Measurements from ENCODE around the gene HIPK4.
"Not testable (repeated sequence)": the region's sequence is repeated elsewhere in the genome, so short reads cannot be mapped to it uniquely, and the experiment has no call there.

The HIPK4 gene

DNA sequence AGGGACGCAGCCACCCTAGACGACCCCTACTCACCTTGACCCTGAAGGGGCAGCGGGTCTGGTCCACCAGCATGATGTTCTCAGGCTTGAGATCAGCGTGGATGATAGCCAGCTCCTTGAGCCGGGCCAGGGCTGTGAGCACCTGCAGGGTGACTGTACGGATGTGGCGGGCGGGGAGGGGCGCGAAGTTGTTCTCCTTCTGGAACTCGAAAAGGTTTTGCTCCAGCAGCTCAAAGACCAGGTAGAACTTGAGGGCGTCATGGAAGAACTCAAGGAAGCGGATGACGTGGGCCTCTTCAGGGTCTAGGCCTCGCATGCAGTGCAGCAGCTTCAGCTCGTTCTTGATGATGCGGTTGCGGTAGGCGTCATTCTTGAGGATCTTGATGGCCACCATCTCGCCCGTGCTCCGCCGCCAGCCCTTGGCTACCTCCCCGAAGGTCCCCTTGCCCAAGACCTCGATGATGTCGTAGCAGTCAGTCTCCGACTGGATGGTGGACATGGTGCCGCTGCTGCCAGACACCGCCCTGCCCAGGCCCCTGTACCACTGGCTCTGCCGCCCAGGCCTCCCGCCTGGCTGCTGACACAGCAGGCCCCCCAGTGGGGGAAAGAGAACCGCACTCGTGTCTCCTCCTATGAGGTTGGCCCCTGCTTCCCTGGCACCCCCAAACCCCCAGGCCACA, 437 bp downstream of the HIPK4 start:
- no peak for DNase-seq

DNA sequence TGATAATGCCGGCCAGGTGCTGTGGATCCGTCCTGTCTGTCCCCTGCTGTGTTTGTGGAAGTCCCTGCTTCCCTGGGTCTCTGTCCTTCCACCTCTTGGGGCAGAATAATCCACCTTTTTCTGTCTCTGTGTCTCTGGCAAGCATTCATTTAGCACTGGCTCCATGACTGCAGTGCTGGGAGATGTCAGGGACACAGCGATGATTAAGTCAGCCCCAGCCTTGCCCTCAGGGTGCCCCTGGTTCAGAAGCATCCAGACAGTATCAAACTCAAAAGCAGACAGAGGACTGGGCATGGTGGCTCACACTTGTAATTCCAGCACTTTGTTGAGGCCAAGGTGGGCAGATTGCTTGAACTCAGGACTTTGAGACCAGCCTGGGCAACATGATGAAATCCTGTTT, 1.5 kb downstream of the HIPK4 start:
- DNase-seq = no peak

DNA sequence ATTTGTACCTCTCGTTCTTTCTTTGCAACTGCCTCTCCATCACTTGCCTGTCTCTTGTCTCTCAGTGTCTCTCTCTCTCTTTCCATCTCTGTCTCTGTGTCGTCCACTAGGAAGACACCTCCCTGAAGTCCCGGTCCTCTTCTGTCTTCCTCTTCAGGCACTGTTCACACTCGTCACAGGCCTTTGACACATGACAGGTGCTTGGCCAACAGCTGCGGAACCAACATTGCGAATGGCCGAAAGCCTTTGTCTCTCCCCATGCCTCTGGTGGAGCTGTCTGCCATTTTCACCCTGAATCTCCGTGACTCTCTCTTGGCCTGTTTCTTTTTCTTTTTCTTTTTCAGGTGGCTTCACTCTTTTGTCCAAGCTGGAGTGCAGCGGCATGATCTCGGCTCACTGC, 2.8 kb downstream of the HIPK4 start:
- no peak for DNase-seq

DNA sequence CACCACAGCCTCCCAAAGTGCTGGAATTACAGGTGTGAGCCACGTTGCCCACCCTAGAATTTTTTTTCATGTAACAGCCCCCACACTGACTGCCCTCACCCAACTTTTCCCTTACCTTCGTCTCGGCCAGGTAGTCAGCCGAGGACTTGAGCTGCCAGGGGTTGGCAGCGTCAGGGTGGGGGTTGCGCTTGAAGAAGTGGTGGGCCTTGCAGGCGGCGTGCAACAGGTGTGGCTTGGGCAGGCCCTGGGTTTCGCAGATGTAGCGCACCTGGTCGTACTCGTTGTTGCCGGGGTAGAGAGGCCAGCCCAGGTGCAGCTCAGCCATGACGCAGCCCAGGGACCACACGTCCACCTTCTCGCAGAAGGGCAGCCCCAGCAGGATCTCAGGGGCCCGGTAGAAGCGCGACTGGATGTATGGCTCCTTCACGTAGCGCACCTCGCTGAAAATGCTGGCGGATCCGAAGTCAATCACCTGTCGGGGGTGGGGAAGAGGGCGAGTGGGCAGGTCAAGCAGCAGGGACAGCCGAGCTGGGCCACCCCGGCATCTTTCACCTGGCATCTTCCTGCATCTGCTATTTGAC, 6.2 kb downstream of the HIPK4 start:
- no peak for DNase-seq

DNA sequence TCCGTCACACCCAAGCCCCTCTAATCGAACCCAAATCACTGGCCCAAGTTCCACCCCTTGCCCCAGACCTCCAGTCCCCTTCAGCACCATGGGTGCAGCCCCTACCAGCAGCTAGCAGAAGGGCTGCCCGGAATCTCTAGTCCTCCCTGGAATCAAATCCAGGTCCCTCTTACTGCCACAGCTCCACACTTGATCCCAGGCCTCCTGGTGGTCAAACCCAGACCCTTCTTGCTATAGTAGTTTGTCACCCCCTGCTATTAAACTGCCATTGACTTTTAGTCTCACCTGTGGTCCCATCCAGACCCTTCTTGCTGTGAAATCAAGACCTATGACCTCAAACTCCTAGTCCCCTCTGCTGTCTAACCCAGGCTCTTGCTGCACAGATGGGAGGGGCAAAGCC, 8.7 kb downstream of the HIPK4 start:
- DNase-seq = no peak

DNA sequence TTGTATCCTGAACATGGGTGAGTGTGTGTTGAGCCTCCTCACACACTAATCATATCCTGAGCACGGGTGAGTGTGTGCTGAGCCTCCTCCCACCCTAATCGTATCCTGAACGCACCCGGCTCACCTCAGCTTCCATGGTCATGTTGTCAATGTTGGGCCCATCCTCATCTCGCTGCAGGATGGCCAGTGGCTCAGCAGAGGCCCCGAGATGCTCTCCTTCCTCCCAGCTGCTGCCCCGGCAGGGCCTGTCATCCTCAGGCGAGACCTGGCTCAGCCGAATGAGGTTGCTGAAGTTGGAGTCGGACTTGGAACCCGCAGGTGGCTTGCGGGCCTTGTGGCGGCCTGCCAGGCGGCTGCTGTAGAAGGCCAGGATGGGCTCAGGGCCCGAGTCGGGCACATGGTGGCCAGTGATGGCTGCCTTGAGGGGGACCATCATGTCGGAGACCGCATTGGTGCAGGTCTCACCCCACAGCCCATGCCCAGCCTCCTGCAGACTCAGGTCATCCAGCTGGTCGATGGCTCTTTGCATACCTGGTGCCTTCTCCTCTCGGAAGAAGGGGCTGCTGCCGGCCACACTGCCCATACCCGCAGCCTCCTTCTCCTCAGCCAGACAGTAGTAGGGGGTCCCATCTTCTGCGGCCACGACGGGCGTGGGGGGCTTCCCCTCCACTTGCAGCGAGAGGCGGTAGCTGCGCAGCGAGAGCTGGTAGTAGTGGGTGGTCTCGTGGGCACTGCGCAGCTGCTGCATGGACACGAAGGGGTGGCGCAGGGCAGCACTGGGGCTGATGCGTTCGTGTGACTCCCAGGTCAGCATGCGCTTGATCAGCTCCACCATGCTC, 9.6 kb downstream of the HIPK4 start:
- no peak for DNase-seq

DNA sequence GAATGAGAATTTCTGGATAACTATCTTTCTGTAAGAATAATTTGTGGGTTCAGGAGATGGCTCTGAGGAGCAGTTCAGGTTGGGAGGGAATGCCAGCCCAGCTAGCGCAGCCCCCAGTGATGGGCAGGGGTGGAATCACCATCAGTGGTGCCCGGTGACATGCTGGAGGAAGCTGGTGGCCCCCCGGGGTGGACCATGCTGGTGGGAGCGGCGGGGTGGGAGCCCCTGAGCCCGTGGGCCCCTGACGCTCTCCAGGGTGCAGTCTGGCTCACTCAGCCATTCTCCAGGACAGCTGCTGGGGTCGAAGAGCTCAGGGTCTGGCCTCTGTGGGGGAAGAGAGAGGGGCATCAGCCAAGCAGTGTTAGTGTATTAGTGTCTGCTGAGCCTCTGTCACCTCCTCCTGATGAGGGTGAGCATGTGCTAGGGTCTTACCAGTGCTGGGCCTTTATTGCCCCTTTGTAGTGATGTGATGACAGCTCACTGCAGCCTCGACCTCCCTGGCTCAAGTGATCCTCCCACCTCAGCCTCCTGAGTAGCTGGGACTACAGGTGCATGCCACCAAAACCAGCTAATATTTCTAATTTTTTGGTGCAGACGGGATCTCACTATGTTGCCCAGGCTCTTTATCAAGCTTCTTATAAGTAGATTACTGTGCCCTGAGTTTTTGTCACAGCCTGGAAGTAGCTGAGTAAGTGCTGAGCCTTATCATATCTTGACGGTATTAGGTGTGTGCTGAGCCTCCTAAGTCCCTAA, 10.4 kb downstream of the HIPK4 start:
- no peak for DNase-seq

DNA sequence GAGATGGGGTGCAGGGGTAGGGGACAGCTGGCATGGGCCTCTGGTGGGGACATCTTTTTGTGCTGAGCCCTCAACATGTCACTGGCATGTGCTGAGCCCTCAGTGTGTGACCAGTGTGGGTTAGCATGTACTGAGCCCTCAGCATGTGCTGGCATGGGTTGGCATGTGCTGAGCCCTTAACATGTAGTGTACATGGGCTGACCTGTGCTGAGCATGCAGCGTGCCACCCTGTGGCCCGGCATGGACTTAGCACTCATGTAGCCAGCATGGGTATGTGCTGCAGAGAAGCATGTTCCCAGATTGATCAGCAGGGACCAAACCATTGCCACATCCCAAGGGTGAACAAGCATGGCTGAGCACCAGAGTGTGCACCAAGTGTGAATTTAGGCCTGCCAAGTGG, 11.5 kb downstream of the HIPK4 start:
- DNase-seq = no peak

DNA sequence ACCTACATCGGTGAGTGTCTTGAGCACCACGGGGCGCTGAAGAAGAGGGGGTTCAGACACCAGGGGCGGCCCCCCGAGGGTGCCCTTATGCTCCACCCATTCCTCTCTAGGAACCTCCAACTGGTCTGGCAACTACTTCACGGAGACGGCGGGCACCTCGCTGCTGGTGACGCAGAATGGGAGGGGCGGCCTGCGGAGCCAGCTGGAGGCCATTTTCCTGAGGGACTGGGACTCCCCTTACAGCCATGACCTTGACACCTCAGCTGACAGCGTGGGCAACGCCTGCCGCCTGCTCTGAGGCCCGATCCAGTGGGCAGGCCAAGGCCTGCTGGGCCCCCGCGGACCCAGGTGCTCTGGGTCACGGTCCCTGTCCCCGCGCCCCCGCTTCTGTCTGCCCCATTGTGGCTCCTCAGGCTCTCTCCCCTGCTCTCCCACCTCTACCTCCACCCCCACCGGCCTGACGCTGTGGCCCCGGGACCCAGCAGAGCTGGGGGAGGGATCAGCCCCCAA, 12.1 kb downstream of the HIPK4 start:
- no peak for DNase-seq

DNA sequence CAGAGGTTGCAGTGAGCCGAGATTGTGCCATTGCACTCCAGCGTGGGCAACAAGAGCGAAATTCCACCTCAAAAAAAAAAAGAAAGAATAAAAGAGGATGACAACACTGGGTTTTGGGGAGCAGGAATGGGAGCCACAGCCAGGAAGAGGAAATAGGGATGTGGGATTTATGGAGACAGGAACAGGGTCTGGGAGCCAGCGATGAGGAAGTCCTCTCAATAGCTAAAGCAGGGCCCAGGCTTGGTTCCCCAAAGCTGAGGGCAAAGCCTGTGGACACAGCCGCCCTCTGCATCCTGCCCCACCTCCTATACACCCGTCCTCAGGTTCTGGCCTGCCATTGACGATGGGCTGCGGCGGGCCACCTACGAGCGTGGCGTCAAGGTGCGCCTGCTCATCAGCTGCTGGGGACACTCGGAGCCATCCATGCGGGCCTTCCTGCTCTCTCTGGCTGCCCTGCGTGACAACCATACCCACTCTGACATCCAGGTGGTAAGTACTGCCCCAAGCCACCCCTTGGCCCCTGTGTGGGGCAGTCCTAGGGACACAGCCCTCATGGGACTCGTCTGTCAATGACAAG, 13.6 kb downstream of the HIPK4 start:
- DNase-seq = no peak

DNA sequence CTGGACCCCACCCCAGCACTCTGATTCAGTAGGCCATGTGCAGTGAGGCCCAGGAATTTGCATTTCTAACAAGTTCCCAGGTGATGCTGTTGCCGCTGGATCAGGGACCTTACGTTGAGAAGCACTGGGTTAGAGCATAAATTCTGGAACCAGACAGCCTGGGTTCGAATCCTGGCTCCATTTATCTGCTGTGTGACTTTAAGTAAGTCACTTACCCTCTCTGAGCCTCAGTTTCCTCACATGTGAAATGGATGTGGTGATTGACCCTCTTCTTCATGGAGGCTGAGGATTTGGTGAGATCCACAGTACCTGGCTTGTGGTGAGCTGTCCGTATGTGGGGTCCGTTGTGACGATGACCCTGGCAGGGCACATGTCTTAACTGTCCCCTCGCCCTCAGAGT, 15.9 kb downstream of the HIPK4 start:
- DNase-seq = no peak

DNA sequence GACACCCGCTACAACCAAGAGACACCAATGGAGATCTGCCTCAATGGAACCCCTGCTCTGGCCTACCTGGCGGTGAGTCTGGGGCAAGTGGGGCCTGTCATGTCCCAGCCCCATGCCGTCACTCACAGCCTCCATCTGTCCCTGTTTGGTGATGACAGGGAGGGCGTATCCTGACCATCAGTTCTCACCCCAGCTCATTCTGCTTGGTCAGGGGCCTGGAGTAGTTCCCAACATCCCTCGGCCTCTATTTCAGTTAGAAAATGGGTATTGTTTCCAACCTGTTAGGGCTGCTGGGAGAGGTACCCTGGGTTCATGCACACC, 18.2 kb downstream of the HIPK4 start:
- no peak for DNase-seq

DNA sequence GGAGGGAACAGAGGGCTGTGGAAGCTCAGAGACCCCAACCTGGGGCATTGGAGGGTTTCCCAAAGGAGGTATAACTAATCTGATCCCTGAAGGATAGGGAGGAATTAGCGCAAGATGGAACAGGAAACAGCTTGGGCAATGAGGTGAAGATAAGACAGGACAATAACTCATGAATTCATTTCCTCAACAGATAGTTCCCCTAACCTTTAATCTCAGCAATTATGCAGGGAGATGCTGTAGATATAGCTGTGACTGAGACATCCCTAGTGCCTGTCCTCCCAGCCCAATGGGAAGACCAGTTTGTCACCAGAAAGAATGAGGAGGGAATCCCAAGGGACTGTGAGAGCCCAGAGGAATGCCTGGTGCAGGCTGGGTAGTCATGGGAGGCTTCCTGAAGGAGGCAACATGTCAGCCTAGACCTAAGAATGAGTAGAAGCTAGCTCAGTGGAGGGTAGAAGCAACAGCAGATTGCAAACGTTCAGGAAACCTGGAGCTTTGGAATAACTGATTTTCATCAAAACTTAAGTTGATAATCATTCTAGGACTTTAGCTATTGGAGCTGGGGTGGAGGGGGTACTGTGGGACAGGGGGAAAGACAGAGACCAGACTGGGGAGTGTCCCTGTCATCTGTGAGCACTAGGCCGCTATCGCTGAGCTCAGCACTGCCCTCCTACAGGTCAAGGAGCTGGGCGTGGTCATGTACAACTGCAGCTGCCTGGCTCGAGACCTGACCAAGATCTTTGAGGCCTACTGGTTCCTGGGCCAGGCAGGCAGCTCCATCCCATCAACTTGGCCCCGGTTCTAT, 18.8 kb downstream of the HIPK4 start:
- DNase-seq = no peak

DNA sequence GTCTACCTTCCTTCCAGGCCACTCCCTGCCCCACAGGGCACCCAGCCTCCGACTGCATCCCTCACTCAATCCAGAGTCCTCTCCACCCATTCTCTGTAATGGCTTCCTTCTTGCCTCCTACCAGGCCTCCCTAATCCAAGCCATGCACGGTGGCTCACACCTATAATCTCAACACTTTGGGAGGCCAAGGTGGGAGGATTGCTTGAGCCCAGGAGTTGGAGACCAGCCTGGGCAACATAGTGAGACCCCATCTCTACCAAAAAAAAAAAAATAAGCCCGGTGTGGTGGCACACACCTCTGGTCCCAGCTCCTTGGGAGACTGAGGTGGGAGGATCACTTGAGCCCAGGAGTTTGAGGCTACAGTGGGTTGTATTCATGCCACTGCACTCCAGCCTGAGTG, 19.7 kb downstream of the HIPK4 start:
- DNase-seq = not testable (repeated sequence)

DNA sequence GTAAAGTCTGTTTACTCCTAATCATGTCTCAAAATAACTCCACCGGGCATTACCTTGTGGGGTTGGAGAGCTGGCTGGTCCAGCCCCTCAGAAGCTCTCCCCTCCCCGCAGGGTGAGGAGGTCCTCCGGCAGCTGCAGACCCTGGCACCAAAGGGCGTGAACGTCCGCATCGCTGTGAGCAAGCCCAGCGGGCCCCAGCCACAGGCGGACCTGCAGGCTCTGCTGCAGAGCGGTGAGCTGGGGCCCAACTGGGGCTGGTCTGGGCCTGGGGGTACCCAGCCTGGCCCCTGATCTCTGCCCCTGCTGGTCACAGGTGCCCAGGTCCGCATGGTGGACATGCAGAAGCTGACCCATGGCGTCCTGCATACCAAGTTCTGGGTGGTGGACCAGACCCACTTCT, 20.2 kb downstream of the HIPK4 start:
- DNase-seq = no peak

DNA sequence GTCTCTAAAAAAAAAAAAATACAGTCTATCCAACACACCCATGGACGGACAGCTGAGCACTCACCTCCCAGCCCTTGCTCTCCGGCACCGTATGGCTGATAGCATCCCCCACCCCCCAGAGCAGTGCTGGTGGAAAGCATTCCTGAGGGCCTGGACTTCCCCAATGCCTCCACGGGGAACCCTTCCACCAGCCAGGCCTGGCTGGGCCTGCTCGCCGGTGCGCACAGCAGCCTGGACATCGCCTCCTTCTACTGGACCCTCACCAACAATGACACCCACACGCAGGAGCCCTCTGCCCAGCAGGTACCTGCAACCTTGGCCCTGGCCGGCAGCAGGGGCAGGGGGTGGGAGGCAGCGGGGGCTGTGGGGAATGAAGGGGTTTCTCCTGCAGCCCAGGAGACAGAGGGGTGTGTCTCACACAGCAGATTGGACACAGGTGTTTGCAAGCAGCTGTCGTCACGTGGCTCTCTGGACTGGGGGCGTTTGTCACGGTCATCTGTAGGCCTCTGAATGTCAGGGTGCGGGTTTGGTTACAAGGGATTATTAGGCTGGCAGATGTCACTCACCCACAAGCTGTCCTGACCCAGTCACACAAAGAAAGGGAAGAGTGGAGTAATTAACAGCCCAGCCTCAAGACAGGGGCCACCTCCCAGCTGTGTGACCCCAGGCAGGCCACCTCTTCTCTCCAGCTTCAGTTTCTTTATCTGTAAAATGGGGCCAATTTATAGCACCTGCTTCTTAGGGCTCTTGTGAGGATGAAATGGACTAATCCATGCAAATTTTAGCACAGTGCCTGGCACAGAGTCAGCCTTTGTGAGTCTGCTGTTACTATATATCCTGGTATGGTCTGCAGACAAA, 22.2 kb downstream of the HIPK4 start:
- no peak for DNase-seq

DNA sequence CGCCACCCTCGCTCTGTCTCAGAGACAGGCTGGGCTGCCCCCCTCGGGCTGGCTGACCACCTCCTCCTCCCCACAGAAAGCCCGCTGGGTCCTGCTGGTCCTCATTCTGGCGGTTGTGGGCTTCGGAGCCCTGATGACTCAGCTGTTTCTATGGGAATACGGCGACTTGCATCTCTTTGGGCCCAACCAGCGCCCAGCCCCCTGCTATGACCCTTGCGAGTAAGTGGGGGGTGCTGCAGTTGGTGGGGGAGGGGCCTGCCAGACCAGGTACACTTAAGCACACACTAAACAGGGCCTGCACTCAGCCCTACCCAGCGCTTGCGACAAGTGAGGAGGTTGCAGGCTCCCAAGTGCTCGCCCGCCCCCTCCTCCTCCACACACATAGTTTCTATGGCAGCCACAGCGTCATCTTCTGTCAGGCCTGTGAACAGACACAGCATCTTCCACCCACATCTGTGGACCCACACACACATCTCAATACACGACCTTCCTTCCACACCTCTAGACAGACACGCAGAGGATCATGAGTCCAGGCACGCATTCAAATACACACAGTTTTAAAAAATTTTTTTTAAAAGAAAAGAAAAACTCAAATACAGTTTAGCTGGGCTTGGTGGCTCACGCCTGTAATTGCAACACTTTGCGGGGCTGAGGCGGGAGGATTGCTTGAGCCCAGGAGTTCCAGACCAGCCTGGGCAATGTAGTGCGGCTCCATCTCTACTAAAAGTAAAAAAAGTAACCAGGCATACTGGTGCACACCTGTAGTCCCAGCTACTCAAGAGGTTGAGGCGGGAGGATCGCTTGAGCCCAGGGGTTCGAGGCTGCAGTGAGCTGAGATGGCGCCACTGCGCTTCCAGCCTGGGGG, 23.1 kb downstream of the HIPK4 start:
- DNase-seq = no peak

DNA sequence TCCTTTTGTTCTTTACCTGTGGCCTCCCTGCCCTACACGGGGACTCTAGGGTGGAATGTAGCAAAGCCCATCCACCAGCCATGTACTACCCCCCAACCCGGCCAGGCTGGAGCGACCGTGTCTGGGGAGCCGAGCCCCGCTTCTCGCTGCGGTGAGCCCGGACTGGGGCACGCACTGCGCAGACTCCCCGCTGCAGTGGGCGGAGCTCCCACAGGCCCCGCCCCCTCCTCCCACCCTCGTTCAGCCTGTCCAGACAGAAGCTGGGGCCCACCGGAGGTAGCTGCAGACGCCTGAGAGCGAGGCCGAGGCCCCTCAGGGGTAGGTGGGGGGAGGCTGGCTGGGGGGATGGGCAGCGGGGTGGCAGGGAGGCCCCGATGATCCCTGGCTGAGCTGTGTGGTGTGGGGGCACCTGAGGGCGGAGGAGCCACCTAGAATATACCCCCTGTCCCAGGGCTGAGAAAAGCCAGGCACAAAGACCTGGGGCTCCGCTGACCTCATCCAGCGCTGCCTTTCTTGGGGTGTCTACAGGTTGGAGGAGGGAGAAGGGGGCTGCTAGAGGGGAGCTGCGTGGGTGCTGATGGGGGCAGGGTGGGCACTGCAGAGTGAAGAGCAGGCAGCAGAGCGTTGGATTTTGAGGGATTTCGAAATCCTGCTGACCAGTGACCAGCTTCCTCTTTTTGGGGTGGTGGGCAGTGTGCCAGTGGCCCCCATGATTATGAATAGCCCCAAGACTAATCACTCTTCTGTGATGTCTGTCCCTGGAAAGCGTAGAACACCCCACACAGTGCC, 24.2 kb downstream of the HIPK4 start:
- DNase-seq = peak; percentile 57

DNA sequence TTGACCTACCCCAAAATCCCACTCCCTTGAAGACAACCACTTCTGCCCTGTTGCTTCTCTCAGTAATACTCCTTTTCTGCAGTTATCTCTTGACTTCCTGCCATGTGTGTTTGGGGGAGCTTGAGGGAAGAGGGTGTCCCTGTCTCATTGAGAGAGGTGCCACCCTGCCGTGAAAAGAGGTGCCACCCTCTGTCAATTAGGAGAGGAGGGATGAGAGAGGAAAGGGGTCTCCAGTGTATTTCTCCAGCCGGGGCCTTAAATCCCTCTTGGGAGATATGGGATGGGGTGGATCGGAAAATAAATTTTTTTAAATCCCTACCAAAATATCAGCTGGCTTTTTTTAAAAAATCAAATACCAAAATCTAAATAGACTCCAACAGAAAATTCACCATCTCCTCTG, 25.0 kb downstream of the HIPK4 start:
- DNase-seq = no peak
